T-helper 17 cell (primary cell): ENCODE data around the gene ATP2A2. TPM values are rescaled to one million over a fixed set of nuclear protein-coding genes. Genes with fewer than 3 reads are reported as not detected.
A peak's percentile ranks its signal among the peaks of the same experiment; 100 is the strongest.
"Not testable (repeated sequence)": the region's sequence is repeated elsewhere in the genome, so short reads cannot be mapped to it uniquely, and the experiment has no call there.

Source experiments
- ATAC-seq: fragments of 150-1000 bp; cut with Tn5 transposase; 2 replicates; pipeline ENCODE4 v1.10.0; 2021; ENCODE audit warnings: mild to moderate bottlenecking, moderate library complexity
- DNase-seq, 3 donors: peaks; one replicate each; pipeline versions ENCODE4 v3.0.0 to v3.0.0-alpha.2; 2020 to 2021
- H3K9me3 ChIP-seq: one replicate; pipeline ENCODE4 v1.7.0; 2013; ENCODE audit warnings: low read length, mild to moderate bottlenecking; ENCODE audit not compliant: control insufficient read depth, poor library complexity, severe bottlenecking
- H3K27ac Mint-ChIP-seq: one replicate; pipeline ENCODE4 v1.8.0; 2022; ENCODE audit warnings: mild to moderate bottlenecking, moderate library complexity, mixed read lengths
- H3K27me3 Mint-ChIP-seq: one replicate; pipeline ENCODE4 v1.8.0; 2022; ENCODE audit warnings: mixed read lengths
- H3K36me3 Mint-ChIP-seq: one replicate; pipeline ENCODE4 v1.8.0; 2022; ENCODE audit warnings: low read depth, mixed read lengths
- H3K4me1 Mint-ChIP-seq: one replicate; pipeline ENCODE4 v1.8.0; 2022; ENCODE audit warnings: mild to moderate bottlenecking, mixed read lengths
- H3K4me3 Mint-ChIP-seq: one replicate; pipeline ENCODE4 v1.8.0; 2022; ENCODE audit warnings: mild to moderate bottlenecking, moderate library complexity, mixed read lengths
- total RNA-seq, 4 donors: library from RNA in 2 of 4; stranded (reverse) in 2 of 4; gene quantifications; one replicate each; pipeline ENCODE4 v1.2.3 and lab custom pipeline; 2022 to 2026

Gene ATP2A2
- total RNA-seq, 2 donors from 2014 or later: 109 to 116 TPM

DNA sequence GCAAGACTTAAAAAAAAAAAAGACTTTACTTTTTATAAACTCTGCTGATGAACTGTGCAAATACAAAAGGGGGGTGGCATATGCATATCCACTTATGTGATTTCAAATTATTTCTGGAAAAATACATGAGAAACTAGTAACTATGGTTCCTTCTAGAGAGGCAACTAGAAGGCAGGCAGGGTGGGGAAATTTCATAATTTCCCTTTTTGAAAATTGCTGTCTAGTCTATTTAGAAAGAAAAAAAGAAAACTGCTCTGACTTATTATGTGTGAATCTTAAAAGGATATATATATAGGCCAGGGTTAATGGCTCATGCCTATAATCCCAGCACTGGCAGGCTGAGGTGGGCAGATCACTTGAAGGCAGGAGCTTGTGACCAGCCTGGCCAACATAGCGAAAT is 80.2 kb downstream of the ATP2A2 start:
- ATAC-seq: no peak
- H3K27ac Mint-ChIP-seq: no peak overlapping the region
- no peaks in the 10 kb centered on the region for H3K4me1 Mint-ChIP-seq
- DNase-seq: no peak
- H3K9me3 ChIP-seq: no peaks in the 10 kb centered on the region
- no peaks in the 10 kb centered on the region for H3K27me3 Mint-ChIP-seq
- H3K4me3 Mint-ChIP-seq: no peak overlapping the region
- H3K36me3 Mint-ChIP-seq: no peaks in the 10 kb centered on the region

DNA sequence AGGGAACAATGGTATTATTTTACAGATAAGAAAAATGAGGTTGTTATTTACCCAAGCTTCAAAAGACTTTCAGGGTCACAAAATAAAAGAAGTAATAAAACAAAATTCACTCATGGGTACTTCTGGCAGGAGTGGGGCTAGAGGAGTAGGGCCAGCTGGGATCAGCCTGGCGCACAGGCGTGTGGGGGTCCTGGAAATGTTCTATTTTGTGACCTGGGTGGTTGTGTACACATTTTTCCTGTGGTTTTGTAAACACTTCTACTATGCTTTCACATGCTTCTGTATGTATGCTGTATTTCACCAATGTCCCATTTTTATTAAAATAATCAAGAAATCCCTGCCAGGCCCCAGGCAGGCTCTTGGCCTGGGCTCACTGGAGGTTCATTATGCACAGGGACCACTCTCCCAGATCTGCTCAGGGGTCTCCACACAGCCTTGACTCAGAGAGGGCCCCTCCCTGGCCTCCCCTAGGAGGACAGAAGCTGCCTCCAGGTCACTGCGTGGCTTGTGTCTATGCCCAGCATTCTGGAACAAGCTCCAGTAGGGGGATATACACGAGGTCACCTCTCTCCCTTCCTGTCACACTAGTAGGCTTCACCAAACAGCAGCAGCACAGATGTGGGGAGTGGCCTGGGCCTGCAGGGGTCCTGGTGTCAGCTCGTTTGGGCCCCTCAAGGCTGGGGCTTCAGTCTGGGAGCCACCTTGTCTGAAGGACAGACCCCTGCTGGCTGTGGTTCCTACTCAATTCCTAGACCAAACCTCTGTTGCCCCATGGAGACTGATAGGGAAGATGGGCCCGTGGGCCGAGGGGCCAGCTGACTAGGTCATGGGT is 84.7 kb downstream of the ATP2A2 start:
- no peaks in the 10 kb centered on the region for H3K36me3 Mint-ChIP-seq
- H3K4me3 Mint-ChIP-seq: no peak overlapping the region
- ATAC-seq (no peak), DNase-seq (no peak)
- H3K9me3 ChIP-seq: no peaks in the 10 kb centered on the region
- no peaks in the 10 kb centered on the region for H3K27me3 Mint-ChIP-seq
- peak overlapping the region; percentile 29 for H3K27ac Mint-ChIP-seq
- H3K4me1 Mint-ChIP-seq: no peaks in the 10 kb centered on the region

DNA sequence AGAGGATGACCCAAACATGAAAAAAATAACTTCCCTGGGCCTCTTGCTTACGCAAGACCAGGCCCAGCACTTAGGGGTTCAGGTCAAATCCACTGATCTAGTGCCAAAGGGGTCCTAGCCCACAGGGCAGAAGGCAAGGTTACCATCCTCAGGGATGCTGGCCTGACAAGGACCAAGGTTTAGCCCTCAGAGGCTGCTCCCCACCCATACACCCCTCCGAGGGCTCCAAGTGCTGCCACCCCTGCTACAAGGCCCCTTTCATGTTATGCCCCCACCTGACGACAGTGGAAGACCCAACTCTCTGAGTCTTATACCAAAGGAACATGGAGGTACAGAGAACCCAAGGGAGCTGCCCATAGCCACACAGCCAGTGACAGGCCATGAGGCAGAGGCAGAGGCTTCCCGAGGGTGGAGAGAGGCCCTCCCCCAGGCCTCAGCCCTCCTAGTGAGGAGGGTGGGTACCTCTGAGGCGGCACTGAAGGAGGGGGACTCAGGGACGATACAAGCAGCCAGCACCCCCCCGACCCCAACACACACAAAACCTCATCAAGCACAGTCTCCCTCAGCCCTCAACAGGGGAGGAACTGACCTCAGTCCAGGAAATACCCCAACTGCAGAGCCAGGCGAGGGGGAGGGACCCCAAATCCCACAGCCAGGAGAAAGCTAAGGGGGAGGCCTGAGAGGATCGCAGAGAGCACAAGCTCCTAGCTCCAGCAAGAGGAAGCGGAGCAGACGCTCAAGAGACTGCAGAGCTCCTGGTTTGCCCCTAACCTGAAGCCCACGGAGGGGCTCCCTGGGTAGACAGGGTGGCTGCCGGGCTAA is 85.5 kb downstream of the ATP2A2 start:
- no peaks in the 10 kb centered on the region for H3K9me3 ChIP-seq
- no peak for DNase-seq
- Mint-ChIP-seq H3K4me3 (no peak overlapping the region), H3K27me3 (no peaks in the 10 kb centered on the region), H3K36me3 (no peaks in the 10 kb centered on the region), H3K4me1 (no peaks in the 10 kb centered on the region), H3K27ac (no peak overlapping the region)
- ATAC-seq: no peak

DNA sequence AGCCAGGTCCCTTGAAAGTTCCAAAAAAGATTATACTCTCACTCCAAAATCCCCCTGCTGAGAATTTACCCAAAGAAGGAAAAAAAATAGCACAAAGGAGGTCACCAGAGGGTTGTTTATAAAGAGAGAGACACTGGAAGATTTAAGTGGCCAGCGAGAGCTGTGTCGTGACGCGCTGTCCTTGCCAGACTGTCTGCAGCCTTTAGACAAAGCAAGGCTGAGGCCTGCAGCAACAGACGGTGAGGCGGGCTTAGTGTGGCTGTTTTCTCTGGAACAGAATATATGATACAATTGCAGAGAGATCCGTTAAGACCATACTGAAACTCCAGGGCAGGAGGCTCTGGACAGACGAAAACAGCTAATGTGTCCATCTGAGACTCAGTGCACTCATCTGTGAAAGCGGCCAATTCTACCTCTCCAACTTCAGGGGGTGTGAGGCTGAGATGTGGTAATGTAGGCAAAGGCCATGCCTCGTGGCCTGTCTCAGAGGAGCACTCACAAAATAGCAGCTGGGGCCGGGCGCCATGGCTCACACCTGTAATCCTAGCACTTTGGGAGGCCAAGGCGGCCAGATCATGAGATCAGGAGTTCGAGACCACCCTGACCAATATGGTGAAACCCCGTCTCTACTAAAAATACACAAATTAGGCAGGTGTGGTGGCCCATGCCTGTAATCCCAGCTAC is 86.3 kb downstream of the ATP2A2 start:
- Mint-ChIP-seq H3K36me3 (no peaks in the 10 kb centered on the region), H3K4me3 (no peak overlapping the region)

DNA sequence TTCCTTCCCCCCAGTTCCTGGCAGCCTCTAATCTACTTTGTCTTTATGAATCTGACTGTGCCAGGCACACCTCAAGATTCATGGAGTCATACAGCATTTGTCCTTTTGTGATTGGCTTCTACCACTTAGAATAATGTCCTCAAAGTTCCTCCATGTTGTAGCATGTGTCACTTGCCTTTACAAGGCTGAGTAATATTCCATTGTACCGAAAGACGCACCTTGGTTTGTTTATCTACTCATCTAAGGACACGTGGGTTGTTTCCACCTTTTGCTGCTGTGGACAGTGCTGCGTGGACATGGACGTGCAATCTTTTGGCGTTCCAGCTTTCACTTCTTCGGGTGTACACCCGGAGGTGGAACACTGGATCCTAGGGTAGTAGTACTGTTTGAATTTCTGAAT is 88.9 kb downstream of the ATP2A2 start:
- peaks cover under 1% of the 10 kb centered on the region for H3K36me3 Mint-ChIP-seq
- H3K27me3 Mint-ChIP-seq: no peaks in the 10 kb centered on the region
- peaks cover 1% of the 10 kb centered on the region for H3K4me1 Mint-ChIP-seq
- ATAC-seq (no peak), DNase-seq (no peak)
- no peaks in the 10 kb centered on the region for H3K9me3 ChIP-seq
- H3K27ac Mint-ChIP-seq: no peak overlapping the region
- H3K4me3 Mint-ChIP-seq: no peak overlapping the region

More for the DNA sequence above, 86.3 kb downstream of the ATP2A2 start:
- Mint-ChIP-seq H3K4me1 (no peaks in the 10 kb centered on the region), H3K27me3 (no peaks in the 10 kb centered on the region), H3K27ac (no peak overlapping the region)
- DNase-seq (no peak), ATAC-seq (no peak)
- no peaks in the 10 kb centered on the region for H3K9me3 ChIP-seq

DNA sequence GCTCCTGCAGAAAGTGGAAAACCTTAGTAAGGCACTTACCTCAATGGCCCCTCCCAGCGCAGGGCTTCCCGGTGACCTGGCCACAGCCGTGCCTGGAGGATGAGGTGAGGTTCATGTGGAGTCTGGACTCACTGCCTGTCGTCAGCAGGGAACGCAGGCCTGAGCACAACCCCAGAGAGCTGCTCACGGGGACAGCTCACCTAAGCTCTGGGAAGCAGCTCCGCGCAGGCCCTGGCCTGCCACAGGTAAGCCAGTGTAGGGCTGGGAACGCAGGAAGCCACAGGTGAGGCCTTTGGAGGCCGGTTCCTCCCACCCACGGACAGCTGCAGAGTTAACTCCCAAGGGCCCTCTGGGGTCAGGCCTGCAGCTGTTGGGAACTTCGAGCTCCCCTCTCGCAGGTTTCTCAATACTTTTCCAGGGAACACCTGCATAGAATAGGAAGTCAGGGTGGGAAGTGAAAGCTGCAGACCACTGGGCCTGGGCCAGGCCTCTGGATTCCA is 89.7 kb downstream of the ATP2A2 start:
- H3K27ac Mint-ChIP-seq: no peak overlapping the region
- ATAC-seq: no peak
- H3K27me3 Mint-ChIP-seq: no peaks in the 10 kb centered on the region
- peaks cover 4% of the 10 kb centered on the region for H3K36me3 Mint-ChIP-seq
- H3K4me1 Mint-ChIP-seq: peaks cover 5% of the 10 kb centered on the region
- DNase-seq: no peak
- H3K9me3 ChIP-seq: no peaks in the 10 kb centered on the region
- H3K4me3 Mint-ChIP-seq: no peak overlapping the region

DNA sequence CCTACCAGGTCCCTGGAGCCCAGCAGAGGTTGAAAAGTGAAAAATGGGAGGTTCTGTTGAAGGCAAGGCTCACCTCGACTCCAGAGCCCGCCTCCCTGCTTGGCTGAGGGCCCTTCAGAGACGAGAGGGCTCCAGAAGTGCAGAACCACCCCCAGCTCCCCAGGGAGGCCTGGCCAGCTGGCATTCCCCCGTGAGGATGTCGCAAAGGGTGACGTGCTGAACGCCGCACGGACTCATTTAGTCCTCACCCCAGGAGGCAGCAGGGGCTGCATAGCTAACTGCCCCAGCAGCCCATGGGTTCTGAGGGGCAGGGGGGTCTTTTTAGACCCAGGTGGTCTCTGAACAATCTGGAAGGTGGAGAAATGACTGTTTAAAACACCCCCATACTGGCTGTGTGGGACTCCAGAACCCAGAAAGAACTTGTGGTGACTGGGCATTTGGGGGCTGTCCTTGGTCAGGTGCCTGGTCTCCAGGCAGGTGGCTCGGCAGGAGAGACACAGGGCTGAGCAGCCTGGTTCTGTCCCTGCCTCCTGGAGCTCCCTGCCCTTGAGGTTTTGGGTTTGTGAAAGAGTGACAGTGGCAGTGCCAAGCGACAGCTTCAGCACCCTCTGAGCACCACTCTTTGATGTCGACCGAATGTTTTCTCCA is 90.5 kb downstream of the ATP2A2 start:
- H3K9me3 ChIP-seq: no peaks in the 10 kb centered on the region
- DNase-seq (no peak), ATAC-seq (peak; percentile 54)
- H3K27ac Mint-ChIP-seq: no peak overlapping the region
- no peak overlapping the region for H3K4me3 Mint-ChIP-seq
- peaks cover 7% of the 10 kb centered on the region for H3K4me1 Mint-ChIP-seq
- peaks cover 4% of the 10 kb centered on the region for H3K36me3 Mint-ChIP-seq
- H3K27me3 Mint-ChIP-seq: no peaks in the 10 kb centered on the region

DNA sequence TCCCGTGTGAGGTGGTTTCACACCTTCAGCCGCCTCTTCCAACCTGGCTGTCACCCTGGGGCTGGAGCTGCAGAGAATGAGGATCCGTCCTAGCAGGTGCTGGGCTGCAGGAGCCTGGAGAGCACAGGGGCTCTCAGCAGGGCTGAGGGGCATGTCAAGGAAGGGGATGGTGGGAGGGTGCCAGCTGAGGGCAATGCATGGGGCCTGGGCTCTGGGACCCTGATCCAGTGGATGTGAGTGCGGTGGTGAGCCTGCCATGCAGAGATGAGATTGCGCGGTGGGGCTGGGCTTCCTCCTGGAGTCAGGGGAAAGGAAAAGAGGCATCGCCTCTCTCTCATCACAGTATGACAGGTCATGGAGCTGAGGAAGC is 91.0 kb downstream of the ATP2A2 start:
- Mint-ChIP-seq H3K4me1 (peaks cover 7% of the 10 kb centered on the region), H3K27ac (no peak overlapping the region), H3K4me3 (no peak overlapping the region), H3K27me3 (no peaks in the 10 kb centered on the region), H3K36me3 (peaks cover 4% of the 10 kb centered on the region)
- no peaks in the 10 kb centered on the region for H3K9me3 ChIP-seq
- no peak for DNase-seq
- no peak for ATAC-seq

DNA sequence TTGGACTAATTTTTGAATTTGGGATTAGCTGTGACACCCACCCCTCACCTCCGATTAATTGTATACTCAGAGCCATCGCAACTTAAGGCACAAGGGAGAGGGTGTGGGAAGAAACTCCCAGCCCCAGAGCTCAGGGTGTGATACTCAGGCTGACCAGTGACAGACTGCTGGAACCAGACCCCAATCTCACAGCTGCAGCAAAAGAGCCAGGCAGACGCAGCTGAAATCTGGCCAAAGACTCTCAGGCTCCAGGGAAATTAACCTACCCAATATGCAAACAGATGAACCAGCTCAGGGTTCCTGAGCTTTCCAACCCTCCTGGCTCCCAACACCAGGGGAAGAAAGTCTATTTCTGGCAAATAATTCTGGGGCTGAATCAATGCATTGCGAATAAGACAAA is 92.0 kb downstream of the ATP2A2 start:
- no peak overlapping the region for H3K27ac Mint-ChIP-seq
- H3K4me1 Mint-ChIP-seq: peaks cover 7% of the 10 kb centered on the region

DNA sequence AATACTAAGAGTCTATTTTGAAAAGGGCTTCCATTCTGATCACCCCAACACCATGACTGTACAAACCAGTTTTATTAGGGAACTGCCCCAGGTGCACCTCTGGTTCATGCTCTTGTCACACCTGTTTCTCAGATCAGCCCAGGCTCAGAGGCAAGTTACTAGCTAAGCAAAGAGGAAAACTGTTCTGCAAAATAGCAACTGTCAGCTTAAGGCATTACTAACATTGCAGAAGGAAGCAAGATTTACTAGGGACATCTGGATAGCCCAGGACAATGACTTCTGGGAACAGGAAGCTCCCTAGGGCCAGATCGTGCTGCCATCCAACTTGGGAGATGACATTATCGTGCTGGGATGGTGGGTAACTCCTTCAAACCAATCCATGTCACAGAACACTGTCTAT is 92.4 kb downstream of the ATP2A2 start:
- Mint-ChIP-seq H3K4me1 (peaks cover 7% of the 10 kb centered on the region), H3K4me3 (no peak overlapping the region), H3K27me3 (no peaks in the 10 kb centered on the region), H3K36me3 (peaks cover 5% of the 10 kb centered on the region), H3K27ac (no peak overlapping the region)
- no peaks in the 10 kb centered on the region for H3K9me3 ChIP-seq
- no peak for DNase-seq
- ATAC-seq: no peak

More for the DNA sequence above, 92.0 kb downstream of the ATP2A2 start:
- Mint-ChIP-seq H3K27me3 (no peaks in the 10 kb centered on the region), H3K4me3 (no peak overlapping the region), H3K36me3 (peaks cover 4% of the 10 kb centered on the region)
- DNase-seq (no peak), ATAC-seq (no peak)
- no peaks in the 10 kb centered on the region for H3K9me3 ChIP-seq

DNA sequence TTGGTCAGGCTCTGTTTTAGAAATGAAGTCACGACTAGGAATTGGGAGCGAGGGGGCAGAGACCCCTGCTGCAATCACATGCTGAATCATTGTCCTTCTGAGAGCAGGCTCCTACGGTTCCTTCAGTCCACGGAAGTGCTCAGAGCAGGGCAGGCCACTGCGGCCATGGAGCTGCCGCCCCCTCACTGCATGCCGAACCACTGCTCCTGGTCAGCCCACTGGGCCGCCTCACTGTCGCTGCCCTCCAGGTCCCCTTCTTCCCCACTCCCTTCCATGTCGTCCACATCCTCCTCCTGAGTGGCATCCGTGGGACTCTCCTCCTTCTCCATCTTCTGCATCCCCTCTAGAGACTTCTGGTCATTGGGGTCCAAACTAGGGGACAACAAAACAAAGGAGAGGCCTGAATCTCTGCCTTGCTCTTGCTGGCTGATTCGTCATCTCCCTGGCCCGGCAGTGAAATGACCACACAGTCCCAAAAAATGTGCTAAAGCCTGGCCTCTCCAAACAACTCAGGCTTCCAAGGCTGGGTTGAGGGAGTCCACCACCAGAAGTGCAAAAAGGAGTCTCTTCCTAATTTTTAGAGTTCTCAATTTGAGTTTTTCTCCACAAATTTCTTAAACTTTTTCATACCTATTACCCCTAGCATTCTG is 93.0 kb downstream of the ATP2A2 start:
- Mint-ChIP-seq H3K27me3 (no peaks in the 10 kb centered on the region), H3K27ac (peak overlapping the region; percentile 41), H3K4me3 (no peak overlapping the region), H3K4me1 (peaks cover 7% of the 10 kb centered on the region), H3K36me3 (peaks cover 6% of the 10 kb centered on the region)
- no peaks in the 10 kb centered on the region for H3K9me3 ChIP-seq
- DNase-seq: no peak
- no peak for ATAC-seq

DNA sequence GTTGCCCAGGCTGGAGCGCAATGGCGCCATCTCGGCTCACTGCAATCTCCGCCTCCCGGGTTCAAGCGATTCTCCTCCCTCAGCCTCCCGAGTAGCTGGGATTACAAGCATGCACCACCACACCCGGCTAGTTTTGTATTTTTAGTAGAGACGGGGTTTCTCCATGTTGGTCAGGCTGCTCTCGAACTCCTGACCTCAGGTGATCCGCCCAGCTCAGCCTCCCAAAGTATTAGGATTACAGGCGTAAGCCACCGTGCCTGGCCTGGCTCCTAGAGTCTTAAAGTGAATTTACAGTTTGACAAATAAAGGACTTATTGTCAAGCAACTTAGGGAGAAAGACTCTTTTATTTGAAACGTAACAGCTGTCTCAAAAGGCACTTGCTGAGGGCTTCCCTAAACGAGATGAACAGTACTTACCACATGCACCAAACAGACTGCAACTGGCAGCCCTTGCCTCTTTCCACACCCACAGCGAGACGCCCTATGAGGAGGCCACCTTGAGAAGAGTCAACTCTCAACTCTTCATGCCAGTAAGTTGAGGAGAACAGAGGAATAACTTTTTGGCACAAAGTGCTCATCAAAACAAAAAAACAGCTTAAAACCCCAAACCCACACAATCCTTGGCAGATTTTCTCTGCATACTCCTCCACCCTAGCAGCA is 97.2 kb downstream of the ATP2A2 start:
- ATAC-seq, H3K9me3 ChIP-seq, H3K27me3 Mint-ChIP-seq, H3K27ac Mint-ChIP-seq, H3K36me3 Mint-ChIP-seq, H3K4me1 Mint-ChIP-seq, H3K4me3 Mint-ChIP-seq, DNase-seq: not testable (repeated sequence)
